OCI-LY1 (cell line): ENCODE results near the gene WHRN.

Source experiments
- H2AFZ ChIP-seq: fragments of 200-600 bp; sonication (generic), shearing (Covaris generic); 2 replicates; pipeline ENCODE4 v1.6.0; 2014; ENCODE audit warnings: antibody characterized with exemption, mild to moderate bottlenecking, low read length
- H3F3A ChIP-seq: fragments of 200-600 bp; sonication (generic), shearing (Covaris generic); 2 replicates; pipeline ENCODE4 v1.6.0; 2014; ENCODE audit warnings: mild to moderate bottlenecking, antibody characterized with exemption, low read length, moderate library complexity; ENCODE audit not compliant: insufficient read depth
- H3K27ac ChIP-seq: fragments of 200-600 bp; sonication (generic); 2 replicates; pipeline ENCODE4 v1.5.1; 2014; ENCODE audit warnings: low read length, mixed run types, mild to moderate bottlenecking, low read depth; ENCODE audit not compliant: poor library complexity, severe bottlenecking
- H3K27me3 ChIP-seq: fragments of 200-600 bp; sonication (generic); 2 replicates; pipeline ENCODE4 v1.6.0; 2014; ENCODE audit warnings: antibody characterized with exemption, mild to moderate bottlenecking, low read length, moderate library complexity; ENCODE audit not compliant: insufficient read depth
- H3K36me3 ChIP-seq: fragments of 200-600 bp; sonication (generic); 2 replicates; pipeline ENCODE4 v1.6.1; 2014; ENCODE audit warnings: mild to moderate bottlenecking, antibody characterized with exemption, low read length, moderate library complexity, mixed read lengths; ENCODE audit not compliant: insufficient read depth
- H3K4me1 ChIP-seq: fragments of 200-600 bp; sonication (generic); 2 replicates; pipeline ENCODE4 v1.5.1; 2014; ENCODE audit warnings: mild to moderate bottlenecking, low read length, moderate library complexity; ENCODE audit not compliant: insufficient read depth, severe bottlenecking
- H3K4me2 ChIP-seq: fragments of 200-600 bp; sonication (generic), shearing (Covaris generic); 2 replicates; pipeline ENCODE4 v1.6.1; 2014; ENCODE audit warnings: low read length
- H3K4me3 ChIP-seq: fragments of 200-600 bp; sonication (generic); 2 replicates; pipeline ENCODE4 v1.5.1; 2014; ENCODE audit warnings: low read length, low read depth, mild to moderate bottlenecking, mixed read lengths; ENCODE audit not compliant: poor library complexity, severe bottlenecking
- H3K79me2 ChIP-seq: fragments of 200-600 bp; shearing (Covaris generic); 2 replicates; pipeline ENCODE4 v1.6.1; 2016; ENCODE audit warnings: mixed run types, low read length, mixed read lengths; ENCODE audit not compliant: insufficient read depth
- H3K9ac ChIP-seq: fragments of 200-600 bp; sonication (generic), shearing (Covaris generic); 2 replicates; pipeline ENCODE4 v1.6.1; 2014; ENCODE audit warnings: mild to moderate bottlenecking, low read length, mixed read lengths
- H3K9me2 ChIP-seq: fragments of 200-600 bp; sonication (generic), shearing (Covaris generic); 2 replicates; pipeline ENCODE4 v1.6.1; 2014; ENCODE audit warnings: low read depth, mild to moderate bottlenecking, low read length, mixed read lengths
- H3K9me3 ChIP-seq: fragments of 200-600 bp; shearing (Covaris generic); 2 replicates; pipeline ENCODE4 v1.6.1; 2014; ENCODE audit warnings: low read length, mixed read lengths
- H4K20me1 ChIP-seq: fragments of 200-600 bp; sonication (generic), shearing (Covaris generic); 2 replicates; pipeline ENCODE4 v1.6.0; 2016; ENCODE audit warnings: mild to moderate bottlenecking, low read length; ENCODE audit not compliant: insufficient read depth
- CTCF ChIP-seq: fragments of 200-600 bp; sonication (generic), shearing (Covaris generic); IDR thresholded peaks from 2 replicates; pipeline ENCODE4 v1.5.1; 2017; ENCODE audit warnings: mild to moderate bottlenecking, antibody characterized with exemption, low read length, moderate library complexity, mixed read lengths
- EZH2 ChIP-seq: fragments of 200-600 bp; sonication (generic), shearing (Covaris generic); IDR thresholded peaks from 2 replicates; pipeline ENCODE4 v1.8.0; 2017; ENCODE audit warnings: borderline replicate concordance, mixed run types, mild to moderate bottlenecking, antibody characterized with exemption, low read length, moderate library complexity, mixed read lengths

The WHRN gene

GRCh38 chr9:114434878-114435311 lies 70.4 kb downstream of the WHRN start:
- Histone ChIP-seq H3K4me3 (no peak overlapping the region), H3K4me2 (no peak overlapping the region), H3F3A (no peaks in the 10 kb centered on the region), H3K27ac (no peak overlapping the region), H3K9ac (no peak overlapping the region), H3K79me2 (no peaks in the 10 kb centered on the region), H3K4me1 (no peaks in the 10 kb centered on the region), H3K9me2 (no peaks in the 10 kb centered on the region), H4K20me1 (no peaks in the 10 kb centered on the region), H3K27me3 (no peaks in the 10 kb centered on the region; the same call in 1 of the 2 replicates), H3K9me3 (no peaks in the 10 kb centered on the region), H3K36me3 (no peaks in the 10 kb centered on the region), H2AFZ (no peak overlapping the region)
- TF ChIP-seq CTCF (peak; percentile 81), EZH2 (no peak)

DNA sequence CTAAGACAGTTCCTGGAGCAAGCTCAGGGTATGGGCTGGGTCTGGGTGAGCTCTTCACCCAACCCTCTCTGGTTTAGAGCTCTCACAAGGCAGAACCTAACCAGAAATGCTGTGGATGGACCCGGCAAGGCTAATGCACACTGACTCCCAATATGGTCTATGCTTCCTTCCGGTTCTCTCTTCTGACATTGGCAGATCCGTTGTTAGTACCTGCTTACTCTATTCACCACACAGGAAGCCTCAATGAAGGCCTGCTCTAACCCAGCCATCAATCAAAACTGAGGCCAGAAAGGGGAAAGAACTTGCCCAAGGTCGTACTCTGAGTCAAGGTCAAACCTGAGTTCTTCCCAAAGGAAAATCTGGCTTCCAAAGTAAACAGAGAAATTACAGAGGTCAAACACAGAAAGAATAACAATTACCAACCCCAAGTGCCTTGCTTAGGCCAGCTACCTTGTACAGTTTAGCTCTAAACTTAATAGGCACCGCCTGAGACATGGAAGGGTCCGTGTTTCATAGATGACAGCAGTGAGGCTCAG lies 71.5 kb downstream of the WHRN start:
- Histone ChIP-seq H3K9me3 (no peaks in the 10 kb centered on the region), H3K9ac (no peak overlapping the region), H3F3A (no peaks in the 10 kb centered on the region), H3K4me2 (no peak overlapping the region), H3K27me3 (no peaks in the 10 kb centered on the region; the same call in none of the 2 replicates), H3K4me3 (no peak overlapping the region), H3K9me2 (no peaks in the 10 kb centered on the region), H2AFZ (no peak overlapping the region), H3K27ac (no peak overlapping the region), H3K79me2 (no peaks in the 10 kb centered on the region), H3K4me1 (no peaks in the 10 kb centered on the region), H4K20me1 (no peaks in the 10 kb centered on the region), H3K36me3 (no peaks in the 10 kb centered on the region)
- TF ChIP-seq EZH2 (no peak), CTCF (no peak)

GRCh38 chr9:114433086-114433485 lies 72.2 kb downstream of the WHRN start:
- no peaks in the 10 kb centered on the region for H3K79me2 ChIP-seq
- H3K9ac ChIP-seq = no peak overlapping the region
- no peaks in the 10 kb centered on the region for H3F3A ChIP-seq
- H3K4me1 ChIP-seq = no peaks in the 10 kb centered on the region
- no peak overlapping the region for H2AFZ ChIP-seq
- no peaks in the 10 kb centered on the region for H3K9me2 ChIP-seq
- TF ChIP-seq EZH2 (no peak), CTCF (no peak)
- H3K36me3 ChIP-seq = no peaks in the 10 kb centered on the region
- no peak overlapping the region for H3K4me2 ChIP-seq
- no peaks in the 10 kb centered on the region for H3K9me3 ChIP-seq
- H3K27me3 ChIP-seq = peaks cover 3% of the 10 kb centered on the region; the same call in 1 of the 2 replicates
- no peak overlapping the region for H3K27ac ChIP-seq
- H3K4me3 ChIP-seq = no peak overlapping the region
- H4K20me1 ChIP-seq = no peaks in the 10 kb centered on the region
